ENCODE data around the gene DENND4A.
"Not testable (repeated sequence)": the region's sequence is repeated elsewhere in the genome, so short reads cannot be mapped to it uniquely, and the experiment has no call there.

The DENND4A gene

GRCh38 chr15:65812467-65812866 is 20.4 kb upstream of the DENND4A start:
- H3K9me3 ChIP-seq (ENCODE audit: low read depth, low read length), result no peaks in the 10 kb centered on the region
- no peak for DNase-seq (ENCODE audit: low read depth, low spot score)
- no peak for TF ChIP-seq EZH2 (IDR thresholded peaks at IDR 0.05)
- TF ChIP-seq FOXP2 (optimal IDR thresholded peaks at IDR 0.05; ENCODE audit: control extremely low read depth, extremely low read length, insufficient read depth), result no peak
- TF ChIP-seq POLR2AphosphoS5 (IDR thresholded peaks at IDR 0.05; ENCODE audit: borderline replicate concordance, low read depth, low read length), result no peak
- H3K27ac ChIP-seq, result no peak overlapping the region
- no peak overlapping the region for H3K9ac ChIP-seq (ENCODE audit: insufficient read length)
- no peaks in the 10 kb centered on the region for H3K36me3 ChIP-seq (ENCODE audit: insufficient read depth, low read length)
- H3K4me3 ChIP-seq, result no peak overlapping the region

- no peak overlapping the region for H3K9ac ChIP-seq (ENCODE audit: insufficient read length)
- DNase-seq (ENCODE audit: low read depth, low spot score), result no peak
- no peak overlapping the region for H3K27ac ChIP-seq
- H3K9me3 ChIP-seq (ENCODE audit: low read depth, low read length), result no peaks in the 10 kb centered on the region
- TF ChIP-seq FOXP2 (optimal IDR thresholded peaks at IDR 0.05; ENCODE audit: control extremely low read depth, extremely low read length, insufficient read depth) (no peak), EZH2 (IDR thresholded peaks at IDR 0.05) (no peak), POLR2AphosphoS5 (IDR thresholded peaks at IDR 0.05; ENCODE audit: borderline replicate concordance, low read depth, low read length) (no peak)
- no peaks in the 10 kb centered on the region for H3K36me3 ChIP-seq (ENCODE audit: insufficient read depth, low read length)
- no peak overlapping the region for H3K4me3 ChIP-seq
Observed at GRCh38 chr15:65811835-65812234, 19.7 kb upstream of the DENND4A start.

- not testable (repeated sequence) for H3K36me3 ChIP-seq (ENCODE audit: insufficient read depth, low read length); DNase-seq (ENCODE audit: low read depth, low spot score); H3K27ac ChIP-seq; H3K9ac ChIP-seq (ENCODE audit: insufficient read length); H3K9me3 ChIP-seq (ENCODE audit: low read depth, low read length); H3K4me3 ChIP-seq
Observed at GRCh38 chr15:65811011-65811733, 19.1 kb upstream of the DENND4A start.

GRCh38 chr15:65806397-65806796 is 14.3 kb upstream of the DENND4A start:
- no peak for DNase-seq (ENCODE audit: low read depth, low spot score)
- TF ChIP-seq EZH2 (IDR thresholded peaks at IDR 0.05) (no peak), POLR2AphosphoS5 (IDR thresholded peaks at IDR 0.05; ENCODE audit: borderline replicate concordance, low read depth, low read length) (no peak), FOXP2 (optimal IDR thresholded peaks at IDR 0.05; ENCODE audit: control extremely low read depth, extremely low read length, insufficient read depth) (no peak)
- Histone ChIP-seq H3K9ac (ENCODE audit: insufficient read length) (no peak overlapping the region), H3K36me3 (ENCODE audit: insufficient read depth, low read length) (no peaks in the 10 kb centered on the region), H3K4me3 (no peak overlapping the region), H3K27ac (peak overlapping the region; percentile 3), H3K9me3 (ENCODE audit: low read depth, low read length) (no peaks in the 10 kb centered on the region)

- H3K36me3 ChIP-seq (ENCODE audit: insufficient read depth, low read length), result no peaks in the 10 kb centered on the region
- TF ChIP-seq FOXP2 (optimal IDR thresholded peaks at IDR 0.05; ENCODE audit: control extremely low read depth, extremely low read length, insufficient read depth), result no peak
- H3K9ac ChIP-seq (ENCODE audit: insufficient read length), result no peak overlapping the region
- H3K9me3 ChIP-seq (ENCODE audit: low read depth, low read length), result no peaks in the 10 kb centered on the region
- no peak overlapping the region for H3K27ac ChIP-seq
- H3K4me3 ChIP-seq, result no peak overlapping the region
- DNase-seq (ENCODE audit: low read depth, low spot score), result no peak
Observed at GRCh38 chr15:65805019-65805745, 13.1 kb upstream of the DENND4A start.

GRCh38 chr15:65804252-65804931 is 12.3 kb upstream of the DENND4A start:
- H3K4me3 ChIP-seq, result no peak overlapping the region
- no peak for TF ChIP-seq FOXP2 (optimal IDR thresholded peaks at IDR 0.05; ENCODE audit: control extremely low read depth, extremely low read length, insufficient read depth)
- no peak for TF ChIP-seq POLR2AphosphoS5 (IDR thresholded peaks at IDR 0.05; ENCODE audit: borderline replicate concordance, low read depth, low read length)
- no peak for TF ChIP-seq EZH2 (IDR thresholded peaks at IDR 0.05)
- H3K9me3 ChIP-seq (ENCODE audit: low read depth, low read length), result no peaks in the 10 kb centered on the region
- DNase-seq (ENCODE audit: low read depth, low spot score), result no peak
- no peak overlapping the region for H3K27ac ChIP-seq
- no peak overlapping the region for H3K9ac ChIP-seq (ENCODE audit: insufficient read length)
- H3K36me3 ChIP-seq (ENCODE audit: insufficient read depth, low read length), result no peaks in the 10 kb centered on the region

GRCh38 chr15:65801229-65801805 is 9.2 kb upstream of the DENND4A start:
- DNase-seq (ENCODE audit: low read depth, low spot score), result no peak
- Histone ChIP-seq H3K9ac (ENCODE audit: insufficient read length) (no peak overlapping the region), H3K36me3 (ENCODE audit: insufficient read depth, low read length) (no peaks in the 10 kb centered on the region), H3K4me3 (no peak overlapping the region), H3K27ac (no peak overlapping the region), H3K9me3 (ENCODE audit: low read depth, low read length) (no peaks in the 10 kb centered on the region)
- TF ChIP-seq POLR2AphosphoS5 (IDR thresholded peaks at IDR 0.05; ENCODE audit: borderline replicate concordance, low read depth, low read length) (no peak), EZH2 (IDR thresholded peaks at IDR 0.05) (no peak), FOXP2 (optimal IDR thresholded peaks at IDR 0.05; ENCODE audit: control extremely low read depth, extremely low read length, insufficient read depth) (no peak)

- no peak for TF ChIP-seq EZH2 (IDR thresholded peaks at IDR 0.05)
- TF ChIP-seq POLR2AphosphoS5 (IDR thresholded peaks at IDR 0.05; ENCODE audit: borderline replicate concordance, low read depth, low read length), result no peak
- TF ChIP-seq FOXP2 (optimal IDR thresholded peaks at IDR 0.05; ENCODE audit: control extremely low read depth, extremely low read length, insufficient read depth), result no peak
- no peaks in the 10 kb centered on the region for H3K36me3 ChIP-seq (ENCODE audit: insufficient read depth, low read length)
- H3K27ac ChIP-seq, result no peak overlapping the region
- no peak overlapping the region for H3K4me3 ChIP-seq
- no peak for DNase-seq (ENCODE audit: low read depth, low spot score)
- H3K9ac ChIP-seq (ENCODE audit: insufficient read length), result no peak overlapping the region
- no peaks in the 10 kb centered on the region for H3K9me3 ChIP-seq (ENCODE audit: low read depth, low read length)
Observed at GRCh38 chr15:65796610-65797078, 4.6 kb upstream of the DENND4A start.
